Measurements from ENCODE around the gene CD6.
A peak's percentile ranks its signal among the peaks of the same experiment; 100 is the strongest.

CD6 gene

DNA sequence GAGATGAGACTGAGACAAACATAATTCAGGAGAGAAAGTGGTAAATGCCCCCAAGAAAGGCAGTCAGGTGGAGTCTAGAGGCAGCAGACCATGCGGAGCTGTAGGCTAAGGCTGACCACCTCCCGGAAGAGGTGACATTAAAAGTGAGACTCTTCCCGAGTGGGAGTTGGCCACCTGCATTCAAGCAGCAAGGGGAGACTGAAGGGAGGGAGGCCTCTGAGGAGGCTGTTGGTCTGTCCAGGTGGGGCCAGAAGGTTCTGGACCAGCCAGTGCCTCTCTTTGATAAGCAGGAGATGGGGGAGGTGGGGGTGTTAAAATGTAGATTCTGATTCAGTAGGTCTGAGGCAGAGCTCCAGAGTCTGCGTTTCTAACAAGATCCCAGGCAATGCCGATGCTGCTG lies 37.5 kb downstream of the CD6 start:
- DNase-seq (ENCODE audit: low spot score): no peak

- DNase-seq (ENCODE audit: low spot score): no peak
Observed at GRCh38 chr11:61009392-61010275, 38.2 kb downstream of the CD6 start.

DNA sequence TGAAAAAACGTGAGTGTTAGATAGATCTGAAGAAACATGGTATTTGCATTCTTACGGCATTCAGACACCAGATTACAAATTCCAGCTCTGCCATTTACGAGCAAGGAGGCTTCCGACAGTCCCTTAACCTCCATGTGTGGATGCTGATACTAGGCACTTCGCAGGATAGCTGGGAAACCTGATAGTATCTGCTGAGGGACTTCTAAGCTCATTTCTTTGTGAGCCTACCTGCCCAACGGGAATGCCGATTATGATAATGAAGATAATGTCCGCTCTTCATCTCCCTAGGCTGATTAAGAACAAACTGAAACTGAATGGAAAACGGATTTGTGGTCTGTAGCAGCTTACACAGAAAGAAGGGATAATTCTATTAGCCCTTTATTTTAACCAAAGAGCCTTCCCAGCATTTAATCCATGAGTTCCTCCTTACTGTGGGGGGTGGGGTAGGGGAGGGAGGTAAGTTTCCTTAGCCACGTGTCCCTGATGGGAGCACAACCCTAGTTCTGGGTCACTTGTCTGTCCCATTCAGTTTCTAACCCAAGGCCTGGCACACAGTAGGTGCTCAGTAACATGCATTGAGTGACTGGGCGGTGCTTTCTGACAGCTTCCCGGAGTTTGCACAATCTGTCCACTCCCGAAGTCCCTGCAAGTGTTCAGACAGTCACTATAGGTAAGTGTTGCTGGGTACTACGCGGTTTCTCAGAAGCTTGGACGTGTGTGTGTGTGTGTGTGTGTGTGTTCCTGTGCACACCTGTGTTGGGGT lies 39.2 kb downstream of the CD6 start:
- DNase-seq (ENCODE audit: low spot score): no peak

- DNase-seq (ENCODE audit: low spot score): no peak
Observed at GRCh38 chr11:61011229-61011870, 39.9 kb downstream of the CD6 start.

DNA sequence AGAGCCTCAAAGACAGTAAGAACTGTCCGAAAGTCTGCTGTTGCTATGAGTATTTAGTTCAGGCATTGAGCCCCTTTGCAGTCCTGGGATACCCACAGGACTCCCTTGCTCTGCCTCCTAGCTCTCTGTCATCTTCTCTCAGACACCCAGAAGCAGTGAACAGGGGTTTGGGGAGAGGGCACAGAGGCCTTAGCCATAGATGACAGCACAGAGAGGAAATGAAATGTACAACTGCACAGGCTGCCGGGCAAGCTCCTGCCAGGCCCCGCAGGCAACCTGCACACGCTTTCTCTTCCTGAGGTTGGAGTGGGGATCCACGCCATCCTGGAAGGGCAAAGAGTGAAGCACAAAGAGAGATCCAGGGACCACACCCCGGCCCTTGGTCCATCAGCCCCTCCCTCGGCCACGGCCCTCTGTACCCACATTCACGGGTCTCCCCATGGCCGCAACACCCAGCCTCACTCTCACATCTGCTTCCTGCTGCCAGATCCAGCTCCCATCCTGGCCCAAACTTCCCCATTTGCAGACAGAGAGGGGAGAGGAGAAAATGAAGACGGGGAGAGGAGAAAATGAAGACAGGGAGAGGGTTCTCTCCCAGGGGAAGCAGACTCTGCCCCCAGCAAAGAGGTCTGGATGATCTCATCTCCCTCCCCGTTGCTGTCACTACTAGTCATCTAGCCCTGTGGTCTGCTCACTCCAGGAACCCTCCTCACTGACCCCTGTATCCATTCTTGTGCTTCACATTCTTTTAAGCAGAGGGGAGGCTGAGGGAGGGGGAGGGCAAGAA lies 40.7 kb downstream of the CD6 start:
- no peak for DNase-seq (ENCODE audit: low spot score)

DNA sequence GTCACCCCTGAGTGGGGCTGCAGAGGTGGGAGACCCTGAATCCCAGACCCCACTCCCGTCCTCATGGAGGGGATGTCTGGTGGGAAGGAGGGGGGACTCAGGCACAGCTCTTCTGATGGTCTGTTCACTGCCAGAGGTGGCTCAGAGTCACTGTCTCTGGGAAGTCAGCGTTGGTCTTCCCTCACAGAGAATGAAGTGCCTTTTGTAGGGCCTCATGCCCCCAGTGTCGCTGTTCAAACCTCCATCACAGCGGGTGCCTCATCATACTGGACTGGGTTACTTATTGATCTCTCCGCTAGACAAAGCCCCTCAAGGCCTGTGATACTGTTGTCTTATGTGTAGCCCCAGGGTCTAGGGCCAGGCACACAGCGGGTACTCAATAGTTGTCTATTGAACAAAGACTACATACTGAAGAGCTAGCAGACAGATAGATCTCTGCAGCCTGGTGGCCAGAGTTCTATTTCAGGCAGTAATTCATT lies 41.3 kb downstream of the CD6 start:
- no peak for DNase-seq (ENCODE audit: low spot score)

DNA sequence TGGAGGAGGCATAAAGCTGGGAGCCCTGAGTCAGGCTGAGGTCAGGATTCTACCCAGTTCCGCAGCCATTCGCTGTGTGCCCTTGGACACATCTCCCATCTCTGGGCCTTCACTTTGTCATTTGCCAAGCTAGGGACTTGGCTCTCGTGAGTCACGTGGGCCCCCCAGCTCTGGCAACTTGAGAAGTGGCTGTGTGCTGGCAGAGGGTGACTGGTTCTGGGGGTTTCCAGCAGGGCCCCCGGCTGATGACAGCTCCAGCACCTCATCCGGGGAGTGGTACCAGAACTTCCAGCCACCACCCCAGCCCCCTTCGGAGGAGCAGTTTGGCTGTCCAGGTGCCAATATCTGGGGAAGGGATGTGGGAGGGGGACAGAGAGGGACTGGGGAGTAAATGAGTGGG lies 46.6 kb downstream of the CD6 start:
- no peak for DNase-seq (ENCODE audit: low spot score)

DNA sequence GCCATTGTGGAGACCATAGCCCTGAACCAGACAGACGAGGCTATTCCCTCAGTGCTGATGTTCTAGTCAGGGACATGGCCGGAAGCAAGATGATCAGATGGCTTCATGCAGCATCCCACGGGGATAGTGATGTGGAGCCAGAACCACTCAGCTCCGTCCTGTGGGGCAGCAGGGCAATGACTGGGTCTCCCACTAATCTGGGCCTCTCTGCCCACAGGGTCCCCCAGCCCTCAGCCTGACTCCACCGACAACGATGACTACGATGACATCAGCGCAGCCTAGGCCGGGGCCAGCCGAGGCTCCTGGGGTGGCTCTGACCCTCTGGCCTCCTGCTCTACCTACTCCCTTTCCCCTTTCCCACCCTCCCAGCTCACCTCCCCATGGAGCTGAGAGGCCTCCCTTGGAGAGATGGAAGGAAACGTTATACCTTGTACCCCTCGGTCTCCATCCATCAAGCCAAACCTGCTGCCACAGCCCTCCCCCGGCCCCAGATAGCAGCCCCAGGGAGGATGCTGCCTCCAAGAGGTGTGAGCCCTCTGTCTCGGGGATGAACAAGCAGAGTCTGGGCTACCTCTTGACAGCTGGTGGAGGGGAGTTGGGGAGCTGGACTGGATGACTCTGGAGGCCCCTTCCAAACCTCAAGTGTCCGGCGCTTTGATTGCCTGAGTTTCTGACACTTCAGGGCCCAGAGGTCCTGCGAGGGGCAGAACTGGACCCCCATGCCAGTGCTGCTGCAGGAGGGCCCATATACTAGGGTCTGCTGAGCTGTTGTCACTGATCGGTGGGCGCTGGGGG lies 47.8 kb downstream of the CD6 start:
- no peak for DNase-seq (ENCODE audit: low spot score)

GRCh38 chr11:61019832-61020405 lies 48.4 kb downstream of the CD6 start:
- DNase-seq (ENCODE audit: low spot score): no peak

DNA sequence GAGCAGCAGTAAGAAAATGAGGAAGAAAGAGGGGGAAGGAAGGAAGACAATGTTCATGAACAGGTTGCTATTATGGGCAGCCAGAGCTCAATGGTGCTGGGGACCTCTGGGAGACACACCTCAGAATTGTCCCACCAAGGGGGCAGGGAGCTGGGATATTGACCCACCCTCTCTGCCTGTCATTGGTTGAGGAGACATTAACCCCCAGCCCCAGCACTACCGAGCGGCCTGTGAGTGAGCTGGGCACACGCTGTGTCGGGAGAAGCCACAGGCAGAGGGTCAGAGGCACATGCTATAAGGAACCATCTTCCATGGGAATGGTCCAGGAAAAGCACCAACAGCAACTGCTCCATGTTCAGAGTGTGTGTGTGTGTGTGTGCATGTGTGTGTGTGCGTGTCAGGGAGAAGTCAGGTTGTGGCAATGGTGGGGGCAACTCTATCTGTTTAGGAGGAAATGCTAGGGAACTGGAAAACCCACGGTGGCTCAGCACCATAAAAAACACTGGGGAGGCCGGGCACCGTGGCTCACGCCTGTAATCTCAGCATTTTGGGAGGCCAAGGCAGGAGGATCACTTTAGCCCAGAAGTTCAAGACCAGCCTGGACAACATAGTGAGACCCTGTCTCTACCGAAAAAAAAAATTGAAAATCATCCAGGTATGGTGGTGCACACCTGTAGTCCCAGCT lies 49.2 kb downstream of the CD6 start:
- DNase-seq (ENCODE audit: low spot score): no peak

GRCh38 chr11:61021661-61022212 lies 50.3 kb downstream of the CD6 start:
- DNase-seq (ENCODE audit: low spot score): peak; percentile 92

GRCh38 chr11:61022311-61023085 lies 51.0 kb downstream of the CD6 start:
- no peak for DNase-seq (ENCODE audit: low spot score)

GRCh38 chr11:61023086-61023965 lies 51.8 kb downstream of the CD6 start:
- DNase-seq (ENCODE audit: low spot score): peak; percentile 67

GRCh38 chr11:61023966-61024295 lies 52.5 kb downstream of the CD6 start:
- no peak for DNase-seq (ENCODE audit: low spot score)

DNA sequence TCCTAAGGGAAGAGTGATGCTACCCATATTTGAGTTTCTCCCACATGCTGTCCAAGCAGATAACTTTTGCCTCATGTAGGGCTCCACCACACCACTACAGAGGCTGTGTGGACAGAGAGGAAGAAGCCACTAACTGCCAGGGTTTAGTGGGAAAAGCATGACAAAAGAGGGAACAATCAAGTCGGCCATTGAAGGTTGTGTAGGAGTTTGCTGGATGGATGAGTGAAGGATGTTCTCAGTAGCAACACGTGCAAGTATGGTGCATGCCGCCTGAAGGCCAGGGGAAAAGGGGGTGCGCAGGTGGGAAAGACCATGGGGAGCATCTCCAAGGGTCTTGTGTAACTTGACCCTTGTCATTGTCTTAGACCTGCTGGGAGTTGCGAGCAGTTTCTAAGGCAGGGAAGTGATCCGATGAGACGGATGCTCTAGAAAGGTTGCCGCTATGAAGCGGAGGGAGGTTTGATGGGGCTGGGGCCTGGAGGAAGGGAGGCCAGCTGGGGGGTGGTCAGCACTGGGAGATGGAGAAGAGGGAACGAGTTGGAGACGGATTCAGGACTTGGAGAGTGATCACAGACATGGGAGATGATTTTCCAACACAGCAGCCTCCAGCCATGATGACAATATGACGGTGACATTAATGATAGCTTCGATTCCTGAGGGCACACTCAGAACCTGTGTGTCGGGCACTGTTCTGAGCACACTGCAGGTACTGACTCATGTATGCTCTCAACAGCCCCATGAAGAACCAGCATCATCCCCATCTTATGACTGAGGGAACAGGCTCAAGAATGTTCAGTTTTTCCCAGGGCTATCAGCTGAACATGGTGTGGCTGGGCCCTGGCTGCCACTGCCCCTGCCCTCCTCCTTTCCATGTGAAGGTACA lies 53.7 kb downstream of the CD6 start:
- DNase-seq (ENCODE audit: low spot score): no peak

DNA sequence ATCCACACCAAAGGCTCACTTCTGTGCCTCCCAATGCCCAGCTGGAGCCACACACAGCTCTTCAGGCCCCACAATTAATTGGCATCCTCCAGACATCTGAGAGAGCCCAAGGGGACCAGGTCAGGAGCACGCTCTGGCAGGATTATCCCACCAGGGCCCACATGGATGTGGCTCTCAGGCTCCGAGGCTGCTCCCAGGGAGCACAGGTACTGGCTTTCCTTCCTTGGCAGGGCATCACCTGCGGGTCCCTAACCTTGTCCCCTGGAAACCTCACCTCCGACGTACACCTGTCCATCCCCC lies 54.3 kb downstream of the CD6 start:
- DNase-seq (ENCODE audit: low spot score): no peak
